Prostate gland (tissue), 2 donors: Measurements from ENCODE around the gene ACYP2.
"Not testable (repeated sequence)": the region's sequence is repeated elsewhere in the genome, so short reads cannot be mapped to it uniquely, and the experiment has no call there.

Experiments
- CTCF ChIP-seq, 4 experiments: fragments of 200-600 bp in 2 of 4; fragments of 450-650 bp in 2 of 4; sonication (generic) in 2 of 4; IDR thresholded peaks; 1 replicate in 3 of 4; 2 replicates in 1 of 4; pipeline ENCODE4 v1.5.1; 2016 to 2019; ENCODE audit warnings: antibody characterized with exemption in 4 of 4, mild to moderate bottlenecking in 2 of 4, moderate library complexity in 2 of 4
- POLR2A ChIP-seq: fragments of 450-650 bp; IDR thresholded peaks from one replicate; pipeline ENCODE4 v1.6.1; 2016; ENCODE audit warnings: antibody characterized with exemption, mild to moderate bottlenecking

GRCh38 chr2:54096141-54096540, 19.3 kb upstream of the ACYP2 start:
- TF ChIP-seq CTCF (IDR thresholded peaks at IDR 0.05); POLR2A: not testable (repeated sequence)
